T-cell (primary cell): ENCODE measurements around the gene ADGRB2. TPM values are rescaled to one million over a fixed set of nuclear protein-coding genes. Genes with fewer than 3 reads are reported as not detected.

Source experiments
- ATAC-seq, 4 experiments: fragments of 200-7000 bp in 3 of 4; fragments of 150-1000 bp in 1 of 4; cut with Tn5 transposase; replicated peaks in 1 of 4; 1 replicate in 3 of 4; 2 replicates in 1 of 4; pipeline ENCODE4 v1.10.0; 2021; ENCODE audit warnings: moderate library complexity in 3 of 4, mild to moderate bottlenecking in 2 of 4, moderate number of reproducible peaks in 1 of 4
- CTCF ChIA-PET, 2 donors: fragments of 300-600 bp; sonication (Branson Sonifier 250); formaldehyde crosslinking; loops; one replicate each; lab custom pipeline; 2022; ENCODE audit warnings: antibody characterized with exemption in 2 of 2; lab: Charles Lee
- POLR2A ChIA-PET, 2 donors: fragments of 300-600 bp; sonication (Branson Sonifier 250); formaldehyde crosslinking; loops; one replicate each; lab custom pipeline; 2022; ENCODE audit warnings: antibody characterized with exemption in 2 of 2; lab: Charles Lee
- DNase-seq, 35 experiments: peaks; one replicate each; pipeline versions ENCODE4 v3.0.0 to v3.0.0-alpha.2; 2013 to 2023
- H3K27ac ChIP-seq: one replicate; pipeline ENCODE4 v1.5.1; 2013; ENCODE audit warnings: low read length
- H3K27me3 ChIP-seq, 2 experiments: replicated peaks in 1 of 2; 1 replicate in 1 of 2; 2 replicates in 1 of 2; pipeline versions ENCODE4 v1.6.1 to v1.7.0; 2013; ENCODE audit warnings: low read length in 1 of 2, mixed read lengths in 1 of 2; ENCODE audit not compliant: control insufficient read depth in 2 of 2, insufficient read depth in 2 of 2; ENCODE audit errors: extremely low read depth in 1 of 2
- H3K36me3 ChIP-seq, 2 donors: 1 replicate in 1 of 2; 2 replicates in 1 of 2; pipeline versions ENCODE4 v1.6.1 to v1.7.0; 2013; ENCODE audit warnings: low read length in 1 of 2; ENCODE audit not compliant: control insufficient read depth in 2 of 2, insufficient read depth in 1 of 2; ENCODE audit errors: extremely low read depth in 1 of 2
- H3K4me1 ChIP-seq, 2 experiments: 1 replicate in 1 of 2; 2 replicates in 1 of 2; pipeline versions ENCODE4 v1.6.1 to v1.7.0; 2013; ENCODE audit warnings: low read length in 2 of 2, mixed read lengths in 1 of 2; ENCODE audit not compliant: insufficient read depth in 2 of 2, control insufficient read depth in 1 of 2; ENCODE audit errors: extremely low read depth in 1 of 2
- H3K4me3 ChIP-seq, 2 donors: 1 replicate in 1 of 2; 2 replicates in 1 of 2; pipeline versions ENCODE4 v1.5.1 to v1.7.0; 2013; ENCODE audit warnings: mild to moderate bottlenecking in 2 of 2, low read length in 1 of 2, moderate library complexity in 1 of 2; ENCODE audit not compliant: control insufficient read depth in 1 of 2; ENCODE audit errors: extremely low read depth in 1 of 2
- H3K9me3 ChIP-seq: 2 replicates; pipeline ENCODE4 v1.7.0; 2013
- H3K27ac Mint-ChIP-seq, 2 donors: one replicate each; pipeline ENCODE4 v1.8.0; 2020 to 2021; ENCODE audit warnings: mild to moderate bottlenecking in 2 of 2, mixed read lengths in 2 of 2
- H3K27me3 Mint-ChIP-seq, 2 donors: one replicate each; pipeline ENCODE4 v1.8.0; 2021 to 2022; ENCODE audit warnings: mixed read lengths in 2 of 2
- H3K36me3 Mint-ChIP-seq: one replicate; pipeline ENCODE4 v1.8.0; 2021; ENCODE audit warnings: mixed read lengths
- H3K4me1 Mint-ChIP-seq, 3 donors: one replicate each; pipeline ENCODE4 v1.8.0; 2020 to 2022; ENCODE audit warnings: mixed read lengths in 3 of 3, mild to moderate bottlenecking in 1 of 3
- H3K4me3 Mint-ChIP-seq, 3 donors: one replicate each; pipeline ENCODE4 v1.8.0; 2020 to 2022; ENCODE audit warnings: mild to moderate bottlenecking in 3 of 3, mixed read lengths in 3 of 3, moderate library complexity in 3 of 3
- H3K9me3 Mint-ChIP-seq, 3 donors: one replicate each; pipeline ENCODE4 v1.8.0; 2020 to 2022; ENCODE audit warnings: mixed read lengths in 3 of 3
- WGBS: methylation state at CpG from one replicate; pipeline ENCODE4 v1.1.5; 2013; ENCODE audit warnings: missing lambda C conversion rate; ENCODE audit not compliant: insufficient coverage; 5-methylcytosine and 5-hydroxymethylcytosine counted together
- total RNA-seq, 35 experiments: library from RNA in 6 of 35; stranded (reverse) in 6 of 35; fragments of 120-200 nt in 1 of 35; gene quantifications; one replicate each; pipeline versions ENCODE4 v1.2.1 to v1.2.4 and lab custom pipeline; 2013 to 2026

The ADGRB2 gene
- total RNA-seq, 5 donors from 2014 or later (not counting 1 experiment from before 2014, with no cell fraction given): 0.65 to 3.4 (median 0.98) TPM

- H3K36me3 ChIP-seq: no peaks in the 10 kb centered on the region
- H3K4me3 ChIP-seq: no peak overlapping the region
- no peaks in the 10 kb centered on the region for H3K9me3 ChIP-seq
- ATAC-seq (peak; percentile 61 to 88 (median 76)), DNase-seq (peak in 20 of 35 experiments; percentile 12 to 60 (median 34))
- Mint-ChIP-seq H3K4me1 (peaks cover 24 to 51% (median 39%) of the 10 kb centered on the region in 3 donors), H3K9me3 (no peaks in the 10 kb centered on the region), H3K27ac (peak overlapping the region in 1 of 2 donors; percentile 56), H3K27me3 (peaks cover 3 to 4% of the 10 kb centered on the region in 2 donors), H3K36me3 (no peaks in the 10 kb centered on the region), H3K4me3 (peak overlapping the region in 2 of 3 donors; percentile 3 to 37)
- WGBS: 22% methylated on average over 10 of the region's 11 CpGs
- peaks cover 3 to 56% of the 10 kb centered on the region in 2 experiments for H3K4me1 ChIP-seq
- POLR2A ChIA-PET: no interaction called here
- H3K27ac ChIP-seq: peak overlapping the region; percentile 31
- peaks cover 0 to 30% of the 10 kb centered on the region in 2 experiments for H3K27me3 ChIP-seq
- CTCF ChIA-PET: interaction anchor here in 1 of 2 donors (0.6 to 1.2 kb wide), 5 partner anchors 10 to 1031 kb away, joined by 3 to 9 read pairs (median 3); no protein-coding TSS in a partner anchor
These were observed 13.2 kb downstream of the ADGRB2 start for GRCh38 chr1:31750858-31751510.

DNA sequence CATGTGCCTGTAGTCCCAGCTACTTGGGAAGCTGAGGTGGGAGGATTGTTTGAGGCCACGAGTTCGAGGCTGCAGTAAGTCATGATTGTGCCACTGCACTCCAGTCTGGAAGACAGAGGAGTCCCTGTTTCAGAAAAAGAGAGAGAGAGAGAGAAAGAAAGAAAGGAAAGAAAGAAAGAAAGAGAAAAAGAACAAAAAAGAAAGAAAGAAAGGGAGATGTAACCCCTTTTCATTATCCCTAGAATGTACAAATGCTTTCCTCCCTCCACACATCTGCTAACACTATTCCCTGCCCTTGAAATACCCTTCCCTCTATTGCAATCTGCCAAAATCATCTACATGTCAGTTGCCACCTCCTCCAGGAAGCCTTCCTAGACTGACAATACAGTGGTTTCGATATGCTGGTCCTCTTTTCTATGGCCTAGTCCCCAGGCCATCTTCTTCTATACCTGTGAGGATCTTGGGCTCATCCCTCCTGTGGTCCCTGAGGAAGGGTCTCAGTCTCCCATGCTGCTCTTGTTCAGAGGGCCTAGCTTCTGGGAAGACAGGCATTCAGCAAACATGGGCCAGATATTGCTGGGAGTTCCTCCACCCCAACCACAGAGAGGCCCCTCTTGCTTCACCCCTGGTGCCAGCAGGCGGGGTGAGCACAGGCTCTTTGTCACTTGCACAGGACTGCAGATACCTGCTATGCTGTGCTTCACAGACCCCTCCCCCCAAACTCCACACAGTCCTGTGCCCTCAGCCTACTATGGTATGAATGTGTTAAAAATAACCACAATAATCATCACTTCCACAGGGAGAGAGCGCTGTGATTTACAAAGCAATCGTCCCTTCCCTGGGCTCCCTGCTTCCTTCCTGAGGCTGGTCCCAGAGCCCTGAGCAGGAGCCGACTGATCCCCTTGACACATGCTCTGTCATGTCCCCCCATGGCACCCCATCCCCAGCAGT is 14.1 kb downstream of the ADGRB2 start:
- H3K36me3 ChIP-seq: no peaks in the 10 kb centered on the region
- Mint-ChIP-seq H3K9me3 (no peaks in the 10 kb centered on the region), H3K4me1 (peaks cover 24 to 53% (median 39%) of the 10 kb centered on the region in 3 donors), H3K36me3 (no peaks in the 10 kb centered on the region), H3K27me3 (peaks cover 3 to 4% of the 10 kb centered on the region in 2 donors), H3K27ac (no peak overlapping the region), H3K4me3 (no peak overlapping the region)
- H3K27me3 ChIP-seq: peaks cover 0 to 35% of the 10 kb centered on the region in 2 experiments
- ATAC-seq (no peak), DNase-seq (no peak)
- H3K4me1 ChIP-seq: peaks cover 3 to 64% of the 10 kb centered on the region in 2 experiments
- CTCF ChIA-PET: interaction anchor here (0.5 to 1.2 kb wide), 5 partner anchors 10 to 783 kb away, joined by 3 to 9 read pairs (median 3); no protein-coding TSS in a partner anchor
- H3K27ac ChIP-seq: no peak overlapping the region
- WGBS: 97% methylated on average over 3 of the region's 7 CpGs
- H3K9me3 ChIP-seq: no peaks in the 10 kb centered on the region
- no peak overlapping the region for H3K4me3 ChIP-seq
- POLR2A ChIA-PET: no interaction called here

GRCh38 chr1:31748365-31748764 is 15.8 kb downstream of the ADGRB2 start:
- no peak for ATAC-seq
- H3K4me3 ChIP-seq: no peak overlapping the region
- 81% methylated on average over 4 of the region's 4 CpGs for WGBS
- peaks cover 0 to 38% of the 10 kb centered on the region in 2 experiments for H3K27me3 ChIP-seq
- Mint-ChIP-seq H3K9me3 (no peaks in the 10 kb centered on the region), H3K27ac (no peak overlapping the region), H3K27me3 (peaks cover 3 to 4% of the 10 kb centered on the region in 2 donors), H3K36me3 (no peaks in the 10 kb centered on the region), H3K4me3 (no peak overlapping the region), H3K4me1 (peaks cover 24 to 55% (median 37%) of the 10 kb centered on the region in 3 donors)
- no peak for DNase-seq
- no peaks in the 10 kb centered on the region for H3K9me3 ChIP-seq
- no peak overlapping the region for H3K27ac ChIP-seq
- H3K4me1 ChIP-seq: peaks cover 3 to 71% of the 10 kb centered on the region in 2 experiments
- no peaks in the 10 kb centered on the region for H3K36me3 ChIP-seq
- ChIA-PET POLR2A (no interaction called here), CTCF (no interaction called here)

GRCh38 chr1:31747304-31747703 is 16.8 kb downstream of the ADGRB2 start:
- peaks cover 3 to 4% of the 10 kb centered on the region in 2 donors for H3K27me3 Mint-ChIP-seq
- peaks cover 23 to 49% (median 32%) of the 10 kb centered on the region in 3 donors for H3K4me1 Mint-ChIP-seq
- DNase-seq (no peak), ATAC-seq (no peak)
- Histone ChIP-seq H3K27ac (no peak overlapping the region), H3K36me3 (no peaks in the 10 kb centered on the region), H3K9me3 (no peaks in the 10 kb centered on the region), H3K27me3 (peaks cover 0 to 35% of the 10 kb centered on the region in 2 experiments), H3K4me3 (no peak overlapping the region), H3K4me1 (peaks cover 3 to 65% of the 10 kb centered on the region in 2 experiments)
- no peaks in the 10 kb centered on the region for H3K36me3 Mint-ChIP-seq
- WGBS: 100% methylated on average over 1 of the region's 1 CpG
- H3K27ac Mint-ChIP-seq: no peak overlapping the region
- POLR2A ChIA-PET: interaction anchor here in 1 of 2 donors (0.6 kb wide), 1 partner anchor 1542 kb away, joined by 3 read pairs; no protein-coding TSS in a partner anchor
- H3K9me3 Mint-ChIP-seq: no peaks in the 10 kb centered on the region
- CTCF ChIA-PET: no interaction called here
- peak overlapping the region in 1 of 3 donors; percentile 11 for H3K4me3 Mint-ChIP-seq

DNA sequence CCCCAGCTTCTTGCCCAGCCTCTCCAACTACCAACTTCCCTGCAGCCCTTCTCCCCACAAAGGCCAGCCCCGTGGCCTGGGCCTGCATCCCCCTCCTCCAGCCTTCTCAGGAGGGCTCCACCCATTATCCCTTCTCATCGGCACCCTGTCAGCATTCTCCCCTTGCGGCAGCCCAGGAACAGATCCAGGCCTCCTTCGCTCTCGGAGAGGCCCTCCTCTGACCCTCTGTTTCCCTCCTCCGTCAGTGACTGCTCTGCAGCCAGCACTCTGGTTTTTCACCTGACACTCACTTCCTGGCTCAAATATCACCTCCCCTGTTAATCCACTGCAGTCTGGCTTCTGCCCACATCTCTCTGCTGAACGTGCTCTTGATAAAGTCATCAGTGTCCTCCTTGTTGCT is 17.5 kb downstream of the ADGRB2 start:
- H3K4me3 Mint-ChIP-seq: peak overlapping the region in 1 of 3 donors; percentile 11
- peaks cover 3 to 59% of the 10 kb centered on the region in 2 experiments for H3K4me1 ChIP-seq

More for the DNA sequence above, 17.5 kb downstream of the ADGRB2 start:
- no peak overlapping the region for H3K27ac ChIP-seq
- no peak overlapping the region for H3K27ac Mint-ChIP-seq
- H3K36me3 Mint-ChIP-seq: no peaks in the 10 kb centered on the region
- CTCF ChIA-PET: interaction anchor here in 1 of 2 donors (1.7 kb wide), 1 partner anchor 42 kb away, joined by 6 read pairs; no protein-coding TSS in a partner anchor
- peaks cover 3 to 4% of the 10 kb centered on the region in 2 donors for H3K27me3 Mint-ChIP-seq
- H3K4me3 ChIP-seq: no peak overlapping the region
- no peaks in the 10 kb centered on the region for H3K36me3 ChIP-seq
- 60% methylated on average over 7 of the region's 7 CpGs for WGBS
- POLR2A ChIA-PET: no interaction called here
- DNase-seq (no peak), ATAC-seq (no peak)
- H3K9me3 Mint-ChIP-seq: no peaks in the 10 kb centered on the region
- H3K9me3 ChIP-seq: no peaks in the 10 kb centered on the region
- peaks cover 0 to 29% of the 10 kb centered on the region in 2 experiments for H3K27me3 ChIP-seq
- H3K4me1 Mint-ChIP-seq: peaks cover 16 to 42% (median 25%) of the 10 kb centered on the region in 3 donors
